MG63 (cell line): ENCODE data around the gene STRN3. TPM values are rescaled to one million over a fixed set of nuclear protein-coding genes. Genes with fewer than 3 reads are reported as not detected.

Experiments used
- DNase-seq: peaks from one replicate; pipeline ENCODE4 v3.0.0-alpha.2; 2020
- H3K27me3 ChIP-seq: fragments of 250-450 bp; sonication (Bioruptor Pico); 2 replicates; pipeline ENCODE4 v1.5.1; 2020; ENCODE audit warnings: mild to moderate bottlenecking, moderate library complexity
- H3K36me3 ChIP-seq: fragments of 250-450 bp; sonication (Bioruptor Pico); 2 replicates; pipeline ENCODE4 v1.5.1; 2020; ENCODE audit warnings: mild to moderate bottlenecking, moderate library complexity
- H3K4me3 ChIP-seq: fragments of 250-450 bp; sonication (Bioruptor Pico); 2 replicates; pipeline ENCODE4 v1.5.1; 2020; ENCODE audit warnings: mild to moderate bottlenecking, moderate library complexity
- H3K9me3 ChIP-seq: fragments of 250-450 bp; sonication (Bioruptor Pico); 2 replicates; pipeline ENCODE4 v1.5.1; 2020; ENCODE audit warnings: mild to moderate bottlenecking, moderate library complexity
- total RNA-seq: library from RNA; depleted of rRNA; stranded (reverse); fragments of >200 nt; shearing (Covaris generic); gene quantifications from 2 replicates; pipeline ENCODE4 v1.2.3, GENCODE V29; 2014; ENCODE audit warnings: low replicate concordance

The STRN3 gene
- total RNA-seq, 1 experiment from 2014 or later = 20.4 TPM

DNA sequence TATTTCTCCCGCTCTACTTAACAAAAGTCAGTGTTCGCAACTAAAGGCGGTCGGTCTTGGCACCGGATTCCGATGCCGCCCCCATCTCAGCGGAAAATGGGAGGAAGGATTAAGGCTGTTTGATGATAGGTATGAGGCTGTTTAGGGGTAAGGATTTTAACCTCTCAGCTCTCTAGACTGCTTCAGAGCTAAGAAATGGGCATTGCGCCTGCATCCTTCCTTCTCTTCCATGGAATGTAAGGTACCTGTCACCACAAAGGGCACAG is 150.5 kb downstream of the STRN3 start:
- Histone ChIP-seq H3K4me3 (no peak overlapping the region), H3K9me3 (no peaks in the 10 kb centered on the region), H3K27me3 (no peaks in the 10 kb centered on the region), H3K36me3 (no peaks in the 10 kb centered on the region)
- no peak for DNase-seq

GRCh38 chr14:30874999-30875787 is 151.0 kb downstream of the STRN3 start:
- DNase-seq = no peak
- no peaks in the 10 kb centered on the region for H3K27me3 ChIP-seq
- peak overlapping the region; percentile 43 for H3K4me3 ChIP-seq
- no peaks in the 10 kb centered on the region for H3K36me3 ChIP-seq
- H3K9me3 ChIP-seq = no peaks in the 10 kb centered on the region

GRCh38 chr14:30874120-30874998 is 151.8 kb downstream of the STRN3 start, which contains the start of gene COCH:
Gene COCH (plus strand): TSS chr14:30874559. CDS start chr14:30874939, 380 bp downstream.
- H3K4me3 ChIP-seq = peak within 1 kb of the TSS; percentile 43
- no peaks in the 10 kb centered on the region for H3K36me3 ChIP-seq
- H3K27me3 ChIP-seq = no peaks in the 10 kb centered on the region
- peak; percentile 29 for DNase-seq
- no peaks in the 10 kb centered on the region for H3K9me3 ChIP-seq

- Histone ChIP-seq H3K4me3 (peak overlapping the region; percentile 43), H3K9me3 (no peaks in the 10 kb centered on the region), H3K36me3 (no peaks in the 10 kb centered on the region), H3K27me3 (no peaks in the 10 kb centered on the region)
- DNase-seq = no peak
Observed at GRCh38 chr14:30873308-30874119, 152.7 kb downstream of the STRN3 start.

- Histone ChIP-seq H3K9me3 (no peaks in the 10 kb centered on the region), H3K27me3 (no peaks in the 10 kb centered on the region), H3K4me3 (no peak overlapping the region), H3K36me3 (no peaks in the 10 kb centered on the region)
- no peak for DNase-seq
Observed at GRCh38 chr14:30872602-30873001, 153.6 kb downstream of the STRN3 start.

GRCh38 chr14:30869551-30870155 is 156.5 kb downstream of the STRN3 start:
- Histone ChIP-seq H3K27me3 (no peaks in the 10 kb centered on the region), H3K36me3 (no peaks in the 10 kb centered on the region), H3K4me3 (no peak overlapping the region), H3K9me3 (no peaks in the 10 kb centered on the region)
- DNase-seq = no peak

DNA sequence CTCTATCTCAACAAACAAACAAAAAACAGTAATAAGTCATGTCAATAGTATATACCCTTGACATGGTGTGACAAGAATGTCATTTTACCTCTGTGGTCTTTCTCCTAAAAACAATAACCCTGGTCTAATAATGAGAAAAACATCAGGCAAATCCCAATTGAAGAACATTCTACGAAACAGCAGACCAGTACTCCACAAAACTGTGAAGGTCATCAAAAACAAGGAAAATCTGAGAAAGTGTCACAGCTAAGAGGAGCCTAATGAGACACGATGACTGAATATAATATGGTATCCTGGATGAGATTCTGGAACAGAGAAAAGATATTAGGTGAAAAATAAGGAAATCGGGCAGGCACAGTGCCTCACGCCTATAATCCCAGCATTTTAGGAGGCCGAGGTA is 157.4 kb downstream of the STRN3 start:
- Histone ChIP-seq H3K9me3 (no peaks in the 10 kb centered on the region), H3K4me3 (no peak overlapping the region), H3K36me3 (no peaks in the 10 kb centered on the region), H3K27me3 (no peaks in the 10 kb centered on the region)
- no peak for DNase-seq

DNA sequence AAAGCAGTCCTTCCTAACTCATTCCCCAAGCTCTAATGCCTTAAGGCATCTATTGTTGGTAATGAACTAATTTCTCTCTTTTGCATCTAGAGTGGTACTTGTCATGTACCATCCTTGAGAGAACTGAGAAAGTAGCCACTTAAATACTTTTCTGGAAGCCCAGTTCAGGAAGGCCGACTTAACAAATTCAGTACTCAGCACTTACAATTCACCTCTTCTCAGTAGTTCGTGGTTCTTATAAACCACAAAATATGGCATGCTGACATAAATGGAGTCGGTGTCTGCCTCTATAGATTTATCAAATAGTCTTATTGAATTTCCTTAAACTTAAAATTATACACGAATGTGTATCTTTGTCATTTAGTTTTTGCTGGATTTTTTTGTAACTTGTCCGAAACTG is 161.2 kb downstream of the STRN3 start:
- Histone ChIP-seq H3K9me3 (no peaks in the 10 kb centered on the region), H3K27me3 (no peaks in the 10 kb centered on the region), H3K36me3 (no peaks in the 10 kb centered on the region), H3K4me3 (no peak overlapping the region)
- no peak for DNase-seq

DNA sequence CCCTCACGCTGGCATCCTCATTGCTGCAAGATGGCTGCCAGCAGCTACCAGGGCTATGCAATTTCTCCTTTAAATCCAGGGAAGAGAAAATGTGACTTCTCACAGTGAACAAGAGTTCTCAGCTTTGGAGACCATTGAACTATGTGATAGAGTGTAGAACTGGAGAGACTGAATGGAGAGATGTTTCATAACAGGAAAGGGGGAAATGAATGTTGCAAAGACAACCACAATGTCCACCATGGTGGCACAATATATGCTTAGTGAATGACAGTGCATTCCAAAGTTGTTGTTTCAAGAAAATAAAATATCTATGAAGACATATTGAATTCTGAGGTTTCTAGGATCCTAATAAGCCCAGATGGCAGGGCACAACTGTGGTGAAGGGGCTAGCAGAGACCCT is 165.0 kb downstream of the STRN3 start:
- DNase-seq = no peak
- no peaks in the 10 kb centered on the region for H3K27me3 ChIP-seq
- no peaks in the 10 kb centered on the region for H3K36me3 ChIP-seq
- H3K9me3 ChIP-seq = no peaks in the 10 kb centered on the region
- H3K4me3 ChIP-seq = no peak overlapping the region

GRCh38 chr14:30855345-30856037 is 170.7 kb downstream of the STRN3 start:
- H3K4me3 ChIP-seq = no peak overlapping the region
- no peaks in the 10 kb centered on the region for H3K9me3 ChIP-seq
- no peaks in the 10 kb centered on the region for H3K36me3 ChIP-seq
- no peak for DNase-seq
- H3K27me3 ChIP-seq = no peaks in the 10 kb centered on the region

DNA sequence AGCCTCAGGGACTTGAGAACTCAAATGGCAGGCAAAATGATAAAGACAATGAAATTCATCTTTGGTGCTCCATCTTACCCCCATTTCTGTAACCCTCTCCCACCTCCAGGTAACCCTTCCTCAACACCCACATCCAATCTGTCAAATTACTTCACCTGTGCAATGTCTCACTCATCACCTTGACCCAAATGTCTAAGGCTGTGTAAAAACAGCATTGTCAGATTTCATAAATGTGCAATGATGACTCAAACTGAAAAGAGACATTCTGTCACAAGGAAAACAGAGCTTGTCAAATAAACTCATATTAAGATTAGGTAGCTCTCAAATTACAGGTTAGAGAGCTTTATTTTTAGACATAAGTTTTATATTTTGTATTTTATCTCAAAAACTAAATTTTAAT is 171.7 kb downstream of the STRN3 start:
- Histone ChIP-seq H3K4me3 (no peak overlapping the region), H3K27me3 (no peaks in the 10 kb centered on the region), H3K36me3 (no peaks in the 10 kb centered on the region), H3K9me3 (no peaks in the 10 kb centered on the region)
- DNase-seq = no peak

DNA sequence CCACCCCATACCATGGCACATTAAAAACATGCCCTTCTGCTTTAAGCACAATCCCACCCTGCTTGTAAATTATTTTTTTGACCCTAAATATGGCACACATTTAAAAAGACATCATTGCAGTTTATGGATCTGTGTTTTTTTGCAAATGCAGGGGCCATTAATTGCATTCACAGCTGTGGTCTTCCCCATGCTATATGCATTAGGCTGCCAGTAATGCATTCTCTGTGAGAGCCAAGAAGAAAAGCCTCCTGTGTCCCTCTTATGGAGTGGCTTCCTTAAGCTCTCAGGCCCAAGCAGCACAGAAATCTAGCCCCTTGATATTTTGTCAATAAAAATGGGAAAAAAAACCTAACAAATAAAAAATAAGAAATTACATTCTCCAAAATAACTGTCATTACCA is 172.2 kb downstream of the STRN3 start:
- no peaks in the 10 kb centered on the region for H3K36me3 ChIP-seq
- no peak for DNase-seq
- no peaks in the 10 kb centered on the region for H3K27me3 ChIP-seq
- no peaks in the 10 kb centered on the region for H3K9me3 ChIP-seq
- no peak overlapping the region for H3K4me3 ChIP-seq

- Histone ChIP-seq H3K27me3 (no peaks in the 10 kb centered on the region), H3K36me3 (no peaks in the 10 kb centered on the region), H3K9me3 (no peaks in the 10 kb centered on the region), H3K4me3 (no peak overlapping the region)
- DNase-seq = no peak
Observed at GRCh38 chr14:30849983-30850382, 176.2 kb downstream of the STRN3 start.

GRCh38 chr14:30849354-30849753 is 176.8 kb downstream of the STRN3 start:
- Histone ChIP-seq H3K9me3 (no peaks in the 10 kb centered on the region), H3K4me3 (no peak overlapping the region), H3K36me3 (no peaks in the 10 kb centered on the region), H3K27me3 (no peaks in the 10 kb centered on the region)
- DNase-seq = no peak

GRCh38 chr14:30848449-30849240 is 177.5 kb downstream of the STRN3 start:
- Histone ChIP-seq H3K36me3 (no peaks in the 10 kb centered on the region), H3K4me3 (no peak overlapping the region), H3K9me3 (no peaks in the 10 kb centered on the region), H3K27me3 (no peaks in the 10 kb centered on the region)
- DNase-seq = no peak
